Stimulated activated CD8-positive, alpha-beta memory T cell treated with anti-CD3 and anti-CD28 coated beads, Interleukin-12 subunit alpha, Interleukin-12 subunit beta, amount 100 ng/mL, for 24 hours (primary cell): ENCODE results near the gene METTL14.

Experiments used
- DNase-seq: peaks from one replicate; pipeline ENCODE4 v3.0.0-alpha.2; 2020; ENCODE audit errors: extremely low read depth

Gene METTL14

GRCh38 chr4:118734491-118735205 is 49.5 kb downstream of the METTL14 start:
- DNase-seq, result no peak

- no peak for DNase-seq
These were observed 51.7 kb downstream of the METTL14 start for GRCh38 chr4:118736900-118737299.

GRCh38 chr4:118738090-118738489 is 52.9 kb downstream of the METTL14 start:
- no peak for DNase-seq

- no peak for DNase-seq
These were observed 54.0 kb downstream of the METTL14 start for GRCh38 chr4:118739022-118739713.

- no peak for DNase-seq
These were observed 55.7 kb downstream of the METTL14 start for GRCh38 chr4:118740869-118741268.

- DNase-seq, result no peak
These were observed 56.2 kb downstream of the METTL14 start for GRCh38 chr4:118741301-118741855.

GRCh38 chr4:118742050-118742449 is 56.9 kb downstream of the METTL14 start:
- no peak for DNase-seq

GRCh38 chr4:118743867-118744266 is 58.7 kb downstream of the METTL14 start:
- no peak for DNase-seq

- DNase-seq, result no peak
These were observed 60.2 kb downstream of the METTL14 start for GRCh38 chr4:118745357-118745756.

GRCh38 chr4:118746251-118746919 is 61.2 kb downstream of the METTL14 start:
- no peak for DNase-seq

GRCh38 chr4:118749347-118749988 is 64.3 kb downstream of the METTL14 start:
- DNase-seq, result no peak

- no peak for DNase-seq
These were observed 66.6 kb downstream of the METTL14 start for GRCh38 chr4:118751629-118752323.

- no peak for DNase-seq
These were observed 67.4 kb downstream of the METTL14 start for GRCh38 chr4:118752551-118752950.

GRCh38 chr4:118753096-118753495 is 67.9 kb downstream of the METTL14 start:
- no peak for DNase-seq

- no peak for DNase-seq
These were observed 68.5 kb downstream of the METTL14 start for GRCh38 chr4:118753685-118754084.

GRCh38 chr4:118754890-118755289 is 69.7 kb downstream of the METTL14 start:
- DNase-seq, result no peak

GRCh38 chr4:118755438-118756226 is 70.4 kb downstream of the METTL14 start:
- DNase-seq, result no peak

GRCh38 chr4:118756429-118756828 is 71.2 kb downstream of the METTL14 start:
- no peak for DNase-seq

GRCh38 chr4:118756958-118757357 is 71.8 kb downstream of the METTL14 start:
- no peak for DNase-seq

GRCh38 chr4:118757761-118758251 is 72.6 kb downstream of the METTL14 start:
- no peak for DNase-seq
